Stimulated activated CD8-positive, alpha-beta memory T cell treated with anti-CD3 and anti-CD28 coated beads, Interleukin-12 subunit alpha, Interleukin-12 subunit beta, amount 100 ng/mL, for 24 hours (primary cell): ENCODE measurements around the gene USH2A.

ENCODE experiments used
- DNase-seq: peaks from one replicate; pipeline ENCODE4 v3.0.0-alpha.2; 2020; ENCODE audit errors: extremely low read depth

Gene USH2A

GRCh38 chr1:215645182-215645581 is 778.1 kb downstream of the USH2A start:
- no peak for DNase-seq

GRCh38 chr1:215643592-215644321 is 779.5 kb downstream of the USH2A start:
- no peak for DNase-seq

DNA sequence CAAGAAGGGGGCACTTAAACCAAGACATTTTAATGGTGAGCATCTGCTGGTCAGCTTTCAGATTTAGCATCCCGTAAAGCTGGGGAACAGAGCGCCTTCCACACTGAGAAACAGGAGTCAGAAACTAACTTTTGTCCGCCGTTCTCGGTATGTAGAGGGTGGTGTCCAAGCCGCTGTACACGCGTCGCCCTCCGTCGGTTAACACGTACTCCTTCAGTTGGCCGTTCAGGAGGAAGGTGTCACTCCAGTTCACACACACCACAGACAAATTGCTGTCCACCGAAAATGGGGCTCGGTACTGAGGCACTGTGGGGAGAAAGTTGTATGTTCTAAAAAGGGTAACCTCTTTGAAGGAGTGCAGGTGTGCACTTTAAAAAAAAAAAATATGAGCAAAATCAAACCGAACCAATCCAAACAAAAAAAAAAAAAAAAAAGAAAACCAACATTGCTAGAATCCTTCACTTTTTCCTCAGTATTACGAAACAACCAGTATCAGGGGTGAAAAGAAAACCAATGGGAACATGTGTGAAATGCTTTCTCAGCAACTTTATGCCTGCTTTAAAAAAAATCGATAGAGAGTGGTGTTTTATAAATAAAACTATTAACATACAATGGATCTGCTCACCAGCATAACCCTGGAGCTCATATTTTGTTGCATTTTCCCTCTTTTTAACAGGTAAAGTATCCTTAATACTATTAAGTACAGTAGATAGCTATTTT is 782.7 kb downstream of the USH2A start:
- no peak for DNase-seq

- DNase-seq: no peak
Observed at GRCh38 chr1:215637041-215637573, 786.1 kb downstream of the USH2A start.

DNA sequence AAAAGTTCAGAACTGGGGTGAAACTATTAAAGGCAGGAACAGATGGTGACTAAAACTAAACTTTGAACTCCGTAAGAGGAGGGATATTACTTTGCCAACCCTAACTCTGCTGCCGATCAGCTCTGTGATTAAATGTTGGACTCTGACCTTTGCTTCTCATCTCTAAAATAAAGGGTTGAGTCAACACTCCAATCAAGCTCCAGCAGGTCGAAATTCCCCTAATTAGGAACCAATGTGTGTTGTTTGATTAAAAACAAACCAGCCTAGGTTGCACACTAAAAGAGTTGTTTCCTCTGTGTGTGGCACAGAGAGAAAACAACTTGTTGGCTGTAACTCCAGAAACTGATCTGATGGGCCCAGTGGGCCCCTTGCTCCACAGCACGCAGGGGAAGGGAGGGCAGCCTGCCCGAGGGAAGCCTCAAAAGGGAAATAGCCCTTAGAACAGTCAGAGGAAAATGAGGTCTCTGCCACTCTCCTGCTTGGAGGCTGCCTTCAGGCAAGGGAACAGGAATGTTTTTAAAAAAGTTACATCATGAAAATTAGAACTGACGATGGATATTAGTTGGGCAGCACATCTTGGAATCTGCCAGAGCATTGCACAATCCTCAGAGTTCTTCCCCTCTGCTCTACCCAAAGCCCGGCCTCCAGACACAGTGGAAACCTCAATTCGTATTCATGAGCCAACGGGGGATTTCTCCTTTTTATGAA is 786.8 kb downstream of the USH2A start:
- no peak for DNase-seq

- DNase-seq: no peak
Observed at GRCh38 chr1:215635827-215636226, 787.4 kb downstream of the USH2A start.

DNA sequence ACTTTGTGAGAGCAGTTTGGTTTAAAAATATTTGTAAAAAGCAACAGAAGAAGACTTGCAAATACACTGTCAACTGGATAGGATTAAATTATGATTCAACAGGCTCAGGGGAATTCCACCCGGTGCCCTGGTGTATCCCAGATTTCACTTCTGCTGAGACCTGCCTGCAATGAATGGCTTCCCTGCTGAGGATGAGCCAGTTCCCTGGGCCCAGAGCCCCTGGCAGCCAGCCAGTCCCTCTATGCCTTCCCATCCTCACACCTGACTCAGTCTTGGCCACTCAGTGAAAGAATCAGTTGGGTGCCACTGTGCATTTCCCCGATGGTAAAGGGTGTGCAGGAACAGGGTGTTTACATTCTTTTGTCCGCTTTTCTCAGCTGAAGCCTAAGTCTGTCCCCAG is 791.8 kb downstream of the USH2A start:
- DNase-seq: no peak

DNA sequence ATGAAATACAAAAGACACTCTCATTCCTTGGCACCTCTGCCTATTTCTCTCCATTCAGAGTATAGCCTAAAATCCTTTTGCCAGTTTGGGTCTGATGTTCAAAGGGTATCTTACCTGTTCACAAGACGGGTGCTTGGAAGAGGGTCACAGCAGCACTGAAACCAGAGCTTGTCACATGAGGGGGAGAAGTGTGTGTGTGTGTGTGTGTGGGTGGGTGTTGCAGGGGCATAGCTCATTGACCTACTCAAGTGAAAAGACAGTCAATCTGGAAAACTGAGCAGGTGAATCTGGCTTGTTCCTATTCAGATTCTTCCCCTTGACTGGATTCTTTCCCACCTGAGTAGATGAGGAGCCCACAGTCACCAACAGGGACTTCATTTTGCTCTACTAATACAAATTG is 792.2 kb downstream of the USH2A start:
- DNase-seq: no peak

GRCh38 chr1:215625949-215626348 is 797.3 kb downstream of the USH2A start:
- no peak for DNase-seq

DNA sequence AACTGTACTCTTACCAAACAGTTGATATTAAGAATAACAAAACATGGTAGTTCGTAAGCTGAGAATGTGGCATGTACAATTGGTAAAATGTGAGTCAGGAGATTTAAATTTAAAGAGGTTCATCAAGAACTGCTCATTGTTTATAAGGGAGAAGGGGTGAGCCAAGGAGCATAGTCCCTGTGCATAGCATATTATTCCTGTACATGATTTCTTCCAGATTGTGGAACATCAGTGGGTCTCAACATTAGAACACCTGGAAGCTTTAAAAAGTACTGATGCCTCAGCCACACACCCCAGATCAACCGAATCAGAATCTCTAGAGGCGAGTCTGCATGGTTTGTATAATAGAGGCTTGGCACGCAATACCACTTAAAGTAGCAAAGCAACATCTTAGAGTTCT is 800.1 kb downstream of the USH2A start:
- no peak for DNase-seq

DNA sequence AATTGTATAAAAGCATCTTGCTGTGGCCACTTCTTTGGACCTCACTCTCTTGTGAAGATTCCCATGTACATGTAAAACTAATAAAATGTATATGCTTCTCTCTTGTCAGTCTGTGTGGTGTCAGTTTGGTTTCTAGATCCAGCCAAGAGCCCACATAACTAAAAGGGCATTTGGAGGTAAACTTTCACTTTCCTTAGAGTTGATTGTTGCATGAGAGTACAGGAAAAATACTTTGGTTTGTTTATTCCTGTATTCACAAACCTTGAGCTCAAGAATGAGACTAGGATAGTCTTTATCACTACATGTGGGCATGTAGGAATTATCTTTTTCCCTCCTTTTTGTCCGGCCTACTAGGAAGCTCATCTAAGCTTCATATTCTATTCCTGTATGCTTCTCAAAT is 805.3 kb downstream of the USH2A start:
- DNase-seq: no peak

GRCh38 chr1:215612391-215612790 is 810.9 kb downstream of the USH2A start:
- DNase-seq: no peak

- DNase-seq: no peak
Observed at GRCh38 chr1:215608646-215609045, 814.6 kb downstream of the USH2A start.

DNA sequence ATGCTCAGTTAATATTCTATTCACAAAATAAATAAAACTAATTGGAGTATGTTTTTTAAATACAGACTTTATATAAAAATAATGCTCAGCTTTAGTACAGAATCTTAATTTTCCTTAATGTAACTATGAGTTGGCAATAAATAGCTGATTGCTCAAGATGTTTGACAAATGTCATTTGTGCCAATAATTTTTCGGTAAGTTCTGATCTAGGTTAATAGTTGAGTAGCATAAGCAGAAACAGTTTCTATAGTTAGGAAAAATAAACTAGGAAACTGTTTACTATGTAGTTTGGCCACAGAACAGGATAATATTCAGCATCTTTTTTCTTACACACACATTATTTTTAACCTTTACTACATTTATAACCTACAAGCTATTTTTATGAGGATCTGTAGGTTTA is 815.8 kb downstream of the USH2A start:
- DNase-seq: no peak

- no peak for DNase-seq
Observed at GRCh38 chr1:215606564-215607168, 816.6 kb downstream of the USH2A start.

- DNase-seq: no peak
Observed at GRCh38 chr1:215606036-215606435, 817.2 kb downstream of the USH2A start.

DNA sequence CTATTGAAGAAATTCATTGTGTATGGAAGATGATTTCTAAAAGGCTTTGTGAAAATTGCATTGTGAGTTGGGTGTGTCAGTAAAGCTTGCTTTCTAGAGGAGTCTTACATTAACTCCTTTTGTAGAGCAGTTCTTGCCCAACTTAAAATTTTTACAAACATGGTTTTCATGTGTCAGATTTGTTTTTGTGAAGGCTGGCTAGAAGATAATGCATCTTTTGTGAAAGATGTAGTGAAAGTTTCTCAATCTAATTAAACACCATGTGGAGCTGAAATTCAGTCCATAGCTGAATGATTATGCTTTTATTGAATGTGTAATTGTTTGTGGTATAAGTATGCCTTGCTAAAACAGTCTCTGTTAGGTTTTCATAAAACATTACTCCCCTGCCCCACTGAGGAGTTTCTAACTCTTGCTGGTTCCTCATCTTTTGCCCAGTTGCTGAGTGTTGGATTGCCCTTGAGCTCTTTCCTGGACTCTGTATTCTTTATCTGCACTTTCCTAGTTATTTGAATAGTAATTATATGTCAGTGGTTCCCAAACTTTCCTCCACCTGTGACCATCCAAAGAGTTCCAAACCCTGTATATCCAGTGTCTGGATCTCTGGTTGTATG is 818.1 kb downstream of the USH2A start:
- DNase-seq: no peak

GRCh38 chr1:215603319-215603718 is 819.9 kb downstream of the USH2A start:
- no peak for DNase-seq

GRCh38 chr1:215601276-215601675 is 822.0 kb downstream of the USH2A start:
- no peak for DNase-seq

DNA sequence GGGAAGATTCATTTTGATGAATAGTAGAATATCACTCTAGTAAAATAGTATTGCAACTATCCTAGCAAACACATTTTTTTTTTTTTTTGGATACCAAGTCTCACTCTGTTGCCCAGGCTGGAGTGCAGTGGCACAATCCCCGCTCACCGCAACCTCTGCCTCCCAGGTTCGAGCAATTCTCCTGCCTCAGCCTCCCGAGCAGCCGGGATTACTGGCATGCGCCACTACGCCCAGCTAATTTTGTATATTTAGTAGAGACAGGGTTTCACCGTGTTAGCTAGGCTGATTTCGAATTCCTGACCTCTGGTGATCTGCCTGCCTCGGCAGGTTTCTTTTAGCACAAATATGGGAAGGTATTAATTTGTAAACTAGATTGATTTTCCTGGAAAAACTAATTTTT is 822.4 kb downstream of the USH2A start:
- no peak for DNase-seq

DNA sequence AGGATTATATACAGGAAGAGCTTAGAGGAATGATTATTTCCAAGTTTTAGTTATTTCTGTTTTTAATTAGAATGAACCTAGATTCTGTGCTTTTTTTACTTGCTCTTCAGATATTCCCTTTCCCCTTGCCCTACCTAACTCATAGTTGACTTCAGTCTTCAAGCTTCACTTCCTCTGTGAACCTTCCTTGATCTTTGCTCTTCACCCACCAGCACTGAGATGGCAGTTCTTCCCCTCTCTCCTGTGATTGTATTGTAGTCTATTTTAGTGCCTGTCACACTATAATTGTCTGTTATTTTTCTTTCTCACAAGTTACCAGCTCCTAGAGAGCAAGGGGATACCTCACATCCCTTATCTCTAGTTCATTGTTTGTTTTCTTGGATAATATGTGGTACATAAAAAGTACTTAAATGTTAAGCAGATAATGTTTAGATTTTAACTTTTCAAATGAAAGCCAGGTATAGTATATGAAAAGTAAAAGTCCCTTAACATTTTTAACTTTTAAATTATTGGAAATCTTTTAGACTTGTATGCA is 822.9 kb downstream of the USH2A start:
- no peak for DNase-seq
